Bronchial epithelial cell (primary cell): ENCODE results near the gene EXOC6B. TPM values are rescaled to one million over a fixed set of nuclear protein-coding genes. Genes with fewer than 3 reads are reported as not detected.
A peak's percentile ranks its signal among the peaks of the same experiment; 100 is the strongest.

Experiments
- DNase-seq: peaks from one replicate; pipeline ENCODE4 v3.0.0-alpha.2; 2010; ENCODE audit warnings: low read depth
- FAIRE-seq: peaks from 2 replicates; lab custom pipeline; 2011; peaks lifted over from hg19 to GRCh38; lab: Jason Lieb, UNC
- H3K27me3 ChIP-seq: 2 replicates; pipeline ENCODE4 v1.5.1; 2011; ENCODE audit warnings: low read length; ENCODE audit not compliant: control insufficient read depth, insufficient read depth
- H3K36me3 ChIP-seq: 2 replicates; pipeline ENCODE4 v1.5.1; 2011; ENCODE audit warnings: low read length; ENCODE audit not compliant: control insufficient read depth, insufficient read depth
- H3K4me3 ChIP-seq: 2 replicates; pipeline ENCODE4 v1.5.1; 2011; ENCODE audit warnings: mild to moderate bottlenecking, low read depth, low read length, control low read depth
- CTCF ChIP-seq: IDR thresholded peaks from 2 replicates; pipeline ENCODE4 v1.5.1; 2011; ENCODE audit warnings: mild to moderate bottlenecking, moderate library complexity, low read length, control low read depth, inconsistent platforms; ENCODE audit not compliant: insufficient read depth, severe bottlenecking
- total RNA-seq: library from RNA; depleted of rRNA; stranded (reverse); fragments of >200 nt; gene quantifications from 2 replicates; pipeline ENCODE4 v1.2.1, GENCODE V29; 2014

EXOC6B gene
- total RNA-seq, 1 donor from 2014 or later = 26.9 TPM

- FAIRE-seq (no peak), DNase-seq (peak; percentile 17)
- Histone ChIP-seq H3K36me3 (no peaks in the 10 kb centered on the region), H3K4me3 (no peak overlapping the region), H3K27me3 (no peaks in the 10 kb centered on the region)
- no peak for TF ChIP-seq CTCF
These were observed 495.2 kb downstream of the EXOC6B start for GRCh38 chr2:72330652-72331051.

GRCh38 chr2:72326759-72327158 lies 499.1 kb downstream of the EXOC6B start:
- no peak overlapping the region for H3K4me3 ChIP-seq
- FAIRE-seq (no peak), DNase-seq (no peak)
- no peaks in the 10 kb centered on the region for H3K36me3 ChIP-seq
- H3K27me3 ChIP-seq = no peaks in the 10 kb centered on the region
- no peak for TF ChIP-seq CTCF

GRCh38 chr2:72325592-72326422 lies 500.0 kb downstream of the EXOC6B start:
- peak; percentile 61 for TF ChIP-seq CTCF
- no peak for FAIRE-seq
- Histone ChIP-seq H3K4me3 (no peak overlapping the region), H3K27me3 (no peaks in the 10 kb centered on the region), H3K36me3 (no peaks in the 10 kb centered on the region)
- DNase-seq = peak; percentile 20

GRCh38 chr2:72316774-72317173 lies 509.1 kb downstream of the EXOC6B start:
- TF ChIP-seq CTCF = no peak
- no peak for DNase-seq
- FAIRE-seq = no peak
- Histone ChIP-seq H3K4me3 (no peak overlapping the region), H3K27me3 (no peaks in the 10 kb centered on the region), H3K36me3 (no peaks in the 10 kb centered on the region)

- Histone ChIP-seq H3K27me3 (no peaks in the 10 kb centered on the region), H3K4me3 (no peak overlapping the region), H3K36me3 (no peaks in the 10 kb centered on the region)
- DNase-seq (no peak), FAIRE-seq (no peak)
- TF ChIP-seq CTCF = no peak
These were observed 525.6 kb downstream of the EXOC6B start for GRCh38 chr2:72300147-72300684.
